Parathyroid adenoma (tissue), 2 donors: ENCODE data around the gene ARHGAP36.
A peak's percentile ranks its signal among the peaks of the same experiment; 100 is the strongest.

ENCODE experiments used
- H2AFZ ChIP-seq: fragments of 300-600 bp; sonication (generic); one replicate; pipeline ENCODE4 v1.7.0; 2017; ENCODE audit warnings: antibody characterized with exemption, mild to moderate bottlenecking
- H3K27ac ChIP-seq: fragments of 300-600 bp; sonication (generic); one replicate; pipeline ENCODE4 v1.7.0; 2017
- H3K27me3 ChIP-seq: fragments of 300-600 bp; sonication (generic); one replicate; pipeline ENCODE4 v1.7.0; 2017; ENCODE audit warnings: low read length; ENCODE audit not compliant: control insufficient read depth, insufficient read depth
- H3K36me3 ChIP-seq: fragments of 300-600 bp; sonication (generic); one replicate; pipeline ENCODE4 v1.7.0; 2017; ENCODE audit warnings: low read length; ENCODE audit not compliant: control insufficient read depth, insufficient read depth
- H3K4me1 ChIP-seq: fragments of 300-600 bp; sonication (generic); one replicate; pipeline ENCODE4 v1.7.0; 2017; ENCODE audit warnings: control low read depth
- H3K4me2 ChIP-seq: fragments of 300-600 bp; sonication (generic); one replicate; pipeline ENCODE4 v1.7.0; 2017; ENCODE audit warnings: low read length
- H3K4me3 ChIP-seq: fragments of 300-600 bp; sonication (generic); one replicate; pipeline ENCODE4 v1.7.0; 2017; ENCODE audit warnings: low read depth, low read length
- H3K79me2 ChIP-seq: fragments of 300-600 bp; sonication (generic); one replicate; pipeline ENCODE4 v1.7.0; 2017; ENCODE audit warnings: control low read depth
- H3K9ac ChIP-seq: fragments of 300-600 bp; sonication (generic); one replicate; pipeline ENCODE4 v1.7.0; 2017; ENCODE audit warnings: mild to moderate bottlenecking
- H3K9me3 ChIP-seq: fragments of 300-600 bp; sonication (generic); one replicate; pipeline ENCODE4 v1.7.0; 2017; ENCODE audit warnings: low read length; ENCODE audit not compliant: control insufficient read depth
- TF ChIP-seq, protein P1 (sequence below): fragments of 300-600 bp; sonication (generic); IDR thresholded peaks from one replicate; pipeline ENCODE4 v1.7.0; 2017; ENCODE audit warnings: antibody characterized with exemption, mild to moderate bottlenecking
- donor health status: primary hyperparathyroidism.

ARHGAP36 gene

DNA sequence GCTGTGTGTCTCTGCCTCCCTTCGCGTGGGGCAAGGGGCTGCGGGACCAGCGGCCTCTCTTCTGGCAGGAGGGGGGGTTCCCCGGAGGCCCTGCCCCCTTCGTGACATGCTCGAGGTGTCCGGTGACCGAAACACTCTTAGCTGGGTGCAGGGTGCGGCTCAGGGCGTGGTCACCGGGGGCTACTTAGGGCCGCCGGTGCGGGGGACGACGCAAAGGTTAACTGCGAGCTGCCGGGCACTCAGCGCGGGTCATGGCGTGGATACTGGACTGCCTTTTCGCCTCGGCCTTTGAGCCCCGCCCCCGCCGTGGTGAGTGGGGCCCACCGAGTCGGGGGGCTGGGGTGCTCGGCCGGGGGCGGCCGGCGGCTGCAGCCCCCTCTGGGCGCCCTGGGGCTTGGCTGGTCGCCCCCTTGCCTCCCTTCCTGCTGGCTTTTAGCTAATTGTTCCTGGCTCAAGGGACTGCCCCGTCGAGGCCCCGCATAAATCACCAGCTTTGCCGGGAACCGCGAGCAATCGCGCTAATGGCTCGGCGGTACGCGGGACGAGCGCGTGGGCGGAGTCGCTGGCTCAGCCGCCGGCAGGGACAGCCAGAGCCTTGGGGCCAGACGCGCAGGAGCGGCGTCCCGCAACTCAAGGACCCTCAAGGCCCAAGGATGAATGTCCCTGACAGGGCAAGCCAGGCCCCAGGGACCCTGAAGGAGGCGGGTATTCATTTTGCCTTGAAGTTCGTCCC, at the start of gene ARHGAP36:
TSS of gene ARHGAP36 (plus strand) at position 211 of the 733 bp plus-strand sequence. CDS start 23,320 bp downstream, outside the sequence.
- Histone ChIP-seq H3K79me2 (no peaks in the 10 kb centered on the region), H3K4me1 (no peaks in the 10 kb centered on the region), H3K27me3 (no peaks in the 10 kb centered on the region), H3K4me3 (peak within 1 kb of the TSS; percentile 31), H2AFZ (no peak within 1 kb of the TSS), H3K9me3 (no peaks in the 10 kb centered on the region), H3K9ac (no peak within 1 kb of the TSS), H3K36me3 (no peaks in the 10 kb centered on the region), H3K27ac (no peak within 1 kb of the TSS), H3K4me2 (peak within 1 kb of the TSS; percentile 49)
- TF ChIP-seq, protein P1, sequence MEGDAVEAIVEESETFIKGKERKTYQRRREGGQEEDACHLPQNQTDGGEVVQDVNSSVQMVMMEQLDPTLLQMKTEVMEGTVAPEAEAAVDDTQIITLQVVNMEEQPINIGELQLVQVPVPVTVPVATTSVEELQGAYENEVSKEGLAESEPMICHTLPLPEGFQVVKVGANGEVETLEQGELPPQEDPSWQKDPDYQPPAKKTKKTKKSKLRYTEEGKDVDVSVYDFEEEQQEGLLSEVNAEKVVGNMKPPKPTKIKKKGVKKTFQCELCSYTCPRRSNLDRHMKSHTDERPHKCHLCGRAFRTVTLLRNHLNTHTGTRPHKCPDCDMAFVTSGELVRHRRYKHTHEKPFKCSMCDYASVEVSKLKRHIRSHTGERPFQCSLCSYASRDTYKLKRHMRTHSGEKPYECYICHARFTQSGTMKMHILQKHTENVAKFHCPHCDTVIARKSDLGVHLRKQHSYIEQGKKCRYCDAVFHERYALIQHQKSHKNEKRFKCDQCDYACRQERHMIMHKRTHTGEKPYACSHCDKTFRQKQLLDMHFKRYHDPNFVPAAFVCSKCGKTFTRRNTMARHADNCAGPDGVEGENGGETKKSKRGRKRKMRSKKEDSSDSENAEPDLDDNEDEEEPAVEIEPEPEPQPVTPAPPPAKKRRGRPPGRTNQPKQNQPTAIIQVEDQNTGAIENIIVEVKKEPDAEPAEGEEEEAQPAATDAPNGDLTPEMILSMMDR: no peak

DNA sequence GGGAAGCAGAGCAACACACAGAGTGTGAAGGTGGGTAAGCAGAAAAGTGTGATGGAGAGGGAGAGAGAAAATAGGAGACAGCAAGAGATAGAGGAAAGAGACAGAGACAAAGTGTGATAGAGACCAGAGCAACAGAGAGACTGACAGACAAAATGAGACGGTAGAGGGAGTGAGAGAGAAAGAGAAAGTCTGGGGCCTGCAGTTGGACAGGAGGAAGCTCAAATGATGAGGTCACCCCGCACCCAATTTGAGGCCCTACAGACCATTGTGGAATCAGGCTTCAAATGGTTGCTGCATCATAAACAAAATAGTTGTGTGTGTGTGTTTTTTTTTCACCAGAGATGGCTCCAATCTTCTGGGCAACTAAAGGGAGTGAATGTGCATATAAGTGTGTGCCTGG, 48.0 kb upstream of the ARHGAP36 start:
- TF ChIP-seq, protein P1: no peak
- no peaks in the 10 kb centered on the region for H3K27me3 ChIP-seq
- no peak overlapping the region for H3K9ac ChIP-seq
- H3K4me3 ChIP-seq: no peak overlapping the region
- H3K9me3 ChIP-seq: no peaks in the 10 kb centered on the region
- no peaks in the 10 kb centered on the region for H3K36me3 ChIP-seq
- H2AFZ ChIP-seq: no peak overlapping the region
- no peak overlapping the region for H3K27ac ChIP-seq
- no peaks in the 10 kb centered on the region for H3K79me2 ChIP-seq
- no peaks in the 10 kb centered on the region for H3K4me1 ChIP-seq
- H3K4me2 ChIP-seq: no peak overlapping the region

GRCh38 chrX:131025336-131025735, 32.8 kb upstream of the ARHGAP36 start:
- TF ChIP-seq, protein P1: no peak

GRCh38 chrX:131032354-131033230, 25.6 kb upstream of the ARHGAP36 start:
- Histone ChIP-seq H3K4me2 (no peak overlapping the region), H2AFZ (no peak overlapping the region), H3K9me3 (no peaks in the 10 kb centered on the region), H3K36me3 (no peaks in the 10 kb centered on the region), H3K27ac (no peak overlapping the region), H3K4me3 (no peak overlapping the region), H3K9ac (no peak overlapping the region), H3K79me2 (no peaks in the 10 kb centered on the region), H3K27me3 (no peaks in the 10 kb centered on the region), H3K4me1 (no peaks in the 10 kb centered on the region)
- TF ChIP-seq, protein P1: no peak

More at GRCh38 chrX:131025336-131025735, 32.8 kb upstream of the ARHGAP36 start:
- Histone ChIP-seq H3K4me2 (no peak overlapping the region), H3K27me3 (no peaks in the 10 kb centered on the region), H3K4me1 (no peaks in the 10 kb centered on the region), H3K79me2 (no peaks in the 10 kb centered on the region), H3K36me3 (no peaks in the 10 kb centered on the region), H3K27ac (no peak overlapping the region), H3K9me3 (no peaks in the 10 kb centered on the region), H3K4me3 (no peak overlapping the region), H3K9ac (no peak overlapping the region), H2AFZ (no peak overlapping the region)
